ENCODE results near the gene KNOP1. TPM values are rescaled to one million over a fixed set of nuclear protein-coding genes. Genes with fewer than 3 reads are reported as not detected.

The KNOP1 gene
- total and polyA plus RNA-seq, 2 of the 4 experiments (the other 2 are of a cell fraction), result 7.0 to 8.4 TPM

DNA sequence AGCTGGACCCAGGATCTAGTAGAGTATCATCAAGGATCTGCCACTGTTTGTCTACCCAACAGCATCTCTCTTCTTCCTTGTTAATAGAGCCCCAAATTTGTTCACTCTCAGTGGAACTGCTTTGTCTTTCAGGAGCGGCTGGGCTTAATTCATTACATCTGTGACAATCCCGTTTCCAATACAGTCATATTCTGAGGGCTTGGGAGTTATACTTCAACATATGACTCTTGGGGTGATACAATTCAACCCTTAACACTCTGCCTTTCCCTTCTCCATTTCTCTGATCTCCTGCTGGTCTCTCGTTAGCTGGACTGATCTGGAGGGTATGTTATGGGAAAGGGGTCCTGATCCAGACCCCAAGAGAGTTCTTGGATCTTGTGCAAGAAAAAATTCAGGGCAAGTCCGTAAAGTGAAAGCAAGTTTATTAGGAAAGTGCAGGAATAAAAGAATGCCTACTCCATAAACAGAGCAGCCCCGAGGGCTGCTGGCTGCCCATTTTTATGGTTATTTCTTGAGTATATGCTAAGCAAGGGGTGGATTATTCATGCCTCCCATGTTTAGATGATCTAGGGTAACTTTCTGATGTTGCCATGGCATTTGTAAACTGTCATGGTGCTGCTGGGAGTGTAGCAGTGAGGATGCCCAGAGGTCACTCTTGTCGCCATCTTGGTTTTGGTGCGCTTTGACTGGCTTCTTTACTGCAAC lies 42.5 kb upstream of the KNOP1 start:
- ChIA-PET POLR2A (ENCODE audit: unreplicated experiment) (no interaction called here), CTCF (no interaction called here)
- no CpG with 5 or more reads among the region's 7 CpGs for WGBS, 2 experiments (ENCODE audit: extremely low coverage in 2 of 2, insufficient read length in 1 of 2)
- in situ Hi-C loops (cut with MboI; ENCODE audit: low sequenced_read_pairs) (no loop called here), dilution Hi-C loops (cut with HindIII; ENCODE audit: low sequenced_read_pairs, unreplicated experiment) (no loop called here), intact Hi-C loops (cut with micrococcal nuclease) (no loop called here)
- H2BK5ac ChIP-seq (ENCODE audit: low read depth, low read length, poor library complexity, severe bottlenecking), result no peak overlapping the region
- H4K8ac ChIP-seq (ENCODE audit: low read depth in 2 of 2, low read length in 2 of 2), result no peak overlapping the region
- no peak overlapping the region for H2AK5ac ChIP-seq (ENCODE audit: low read depth, low read length)
- DNase-seq, result no peak
- H3K56ac ChIP-seq (ENCODE audit: extremely low read depth, insufficient read depth, low read length), result no peak overlapping the region
- no peak overlapping the region for H2BK15ac ChIP-seq (ENCODE audit: low read depth, low read length)
- H3K23ac ChIP-seq (ENCODE audit: low read depth, low read length), result no peak overlapping the region
- TF ChIP-seq RCOR1 (IDR thresholded peaks at IDR 0.05; ENCODE audit: insufficient replicate concordance, low read length), result no peak
- no peak overlapping the region for H3K27ac ChIP-seq (ENCODE audit: insufficient read depth, low read length)
- H3K36me3 ChIP-seq (ENCODE audit: control insufficient read depth, insufficient read depth, low read length), result no peaks in the 10 kb centered on the region
- H2AFZ ChIP-seq (replicated peaks; ENCODE audit: low read length, poor library complexity), result no peak overlapping the region
- H3K9ac ChIP-seq (ENCODE audit: low read depth, low read length), result no peak overlapping the region
- H4K5ac ChIP-seq (ENCODE audit: low read depth, low read length), result no peak overlapping the region
- no peaks in the 10 kb centered on the region for H3K79me1 ChIP-seq (ENCODE audit: low read depth in 1 of 2, low read length in 2 of 2)
- H3K4ac ChIP-seq (ENCODE audit: low read depth, low read length), result no peak overlapping the region
- no peak overlapping the region for H3K4me2 ChIP-seq (ENCODE audit: low read depth, low read length)
- no peaks in the 10 kb centered on the region for H3K9me1 ChIP-seq (ENCODE audit: insufficient read depth, low read length)
- no peaks in the 10 kb centered on the region for H3K27me3 ChIP-seq (ENCODE audit: control insufficient read depth, insufficient read depth, low read length)
- no peak for ATAC-seq (ENCODE audit: low read depth)
- H2AK9ac ChIP-seq (replicated peaks; ENCODE audit: low read depth, low read length, poor library complexity), result no peak overlapping the region
- BruUV-seq (replicated peaks), result no TSS peak
- no peak overlapping the region for H3K4me3 ChIP-seq (ENCODE audit: insufficient read depth, low read depth, low read length)
- H3K18ac ChIP-seq (ENCODE audit: low read depth, low read length), result no peak overlapping the region
- H3K4me1 ChIP-seq (ENCODE audit: control insufficient read depth, insufficient read depth, low read length), result peaks cover 3% of the 10 kb centered on the region; the same call in 1 of the 2 replicates
- no peaks in the 10 kb centered on the region for H4K20me1 ChIP-seq (ENCODE audit: insufficient read depth, low read length)
- no peak overlapping the region for H2BK120ac ChIP-seq (ENCODE audit: low read depth, low read length)
- H4K91ac ChIP-seq (ENCODE audit: insufficient read depth, low read depth, low read length), result no peak overlapping the region
- no peaks in the 10 kb centered on the region for H3K9me3 ChIP-seq (ENCODE audit: control insufficient read depth, insufficient read depth, low read length)
- H2BK20ac ChIP-seq (ENCODE audit: low read depth, low read length), result no peak overlapping the region
- H3K14ac ChIP-seq (replicated peaks; ENCODE audit: low read depth, low read length), result no peak overlapping the region
